ENCODE measurements around the gene ARHGAP33.

Gene ARHGAP33

GRCh38 chr19:35739275-35740107, 35.9 kb upstream of the ARHGAP33 start:
- Histone ChIP-seq H3K4me2 (peak overlapping the region; percentile 33; the same call in 1 of the 2 replicates), H3K4me1 (ENCODE audit: low read depth, poor library complexity, severe bottlenecking) (peaks cover 41% of the 10 kb centered on the region), H3K27me3 (ENCODE audit: insufficient read depth, low read depth) (no peaks in the 10 kb centered on the region), H3K4me3 (IDR thresholded peaks at IDR 0.05; ENCODE audit: insufficient read depth, low read depth, low read length) (no peak overlapping the region), H3K9ac (no peak overlapping the region), H3K36me3 (ENCODE audit: insufficient read depth) (no peaks in the 10 kb centered on the region), H2AFZ (ENCODE audit: low read depth) (peak overlapping the region; percentile 74; the same call in 1 of the 2 replicates), H3K79me2 (ENCODE audit: insufficient read depth, low read depth) (no peaks in the 10 kb centered on the region), H3K27ac (no peak overlapping the region), H4K20me1 (ENCODE audit: insufficient read depth) (no peaks in the 10 kb centered on the region)
- no peak for TF ChIP-seq CTCF (conservative IDR thresholded peaks at IDR 0.05; ENCODE audit: low read depth, low read length)

- peak overlapping the region; percentile 28; the same call in 1 of the 2 replicates for H3K9ac ChIP-seq
- no peaks in the 10 kb centered on the region for H3K27me3 ChIP-seq (ENCODE audit: insufficient read depth, low read depth)
- no peak overlapping the region for H3K27ac ChIP-seq
- H3K4me2 ChIP-seq = peak overlapping the region; percentile 33; the same call in 1 of the 2 replicates
- H3K79me2 ChIP-seq (ENCODE audit: insufficient read depth, low read depth) = no peaks in the 10 kb centered on the region
- peaks cover 41% of the 10 kb centered on the region for H3K4me1 ChIP-seq (ENCODE audit: low read depth, poor library complexity, severe bottlenecking)
- H3K36me3 ChIP-seq (ENCODE audit: insufficient read depth) = no peaks in the 10 kb centered on the region
- H4K20me1 ChIP-seq (ENCODE audit: insufficient read depth) = no peaks in the 10 kb centered on the region
- H3K4me3 ChIP-seq (IDR thresholded peaks at IDR 0.05; ENCODE audit: insufficient read depth, low read depth, low read length) = no peak overlapping the region
- no peak for TF ChIP-seq CTCF (conservative IDR thresholded peaks at IDR 0.05; ENCODE audit: low read depth, low read length)
- peak overlapping the region; percentile 74; the same call in 1 of the 2 replicates for H2AFZ ChIP-seq (ENCODE audit: low read depth)
Observed at GRCh38 chr19:35740108-35740422, 35.3 kb upstream of the ARHGAP33 start.

- H3K4me2 ChIP-seq = peak overlapping the region; percentile 66
- H2AFZ ChIP-seq (ENCODE audit: low read depth) = peak overlapping the region; percentile 74
- no peak overlapping the region for H3K4me3 ChIP-seq (IDR thresholded peaks at IDR 0.05; ENCODE audit: insufficient read depth, low read depth, low read length)
- H3K4me1 ChIP-seq (ENCODE audit: low read depth, poor library complexity, severe bottlenecking) = peaks cover 41% of the 10 kb centered on the region
- H3K27me3 ChIP-seq (ENCODE audit: insufficient read depth, low read depth) = no peaks in the 10 kb centered on the region
- no peaks in the 10 kb centered on the region for H3K79me2 ChIP-seq (ENCODE audit: insufficient read depth, low read depth)
- peak overlapping the region; percentile 74 for H3K27ac ChIP-seq
- H4K20me1 ChIP-seq (ENCODE audit: insufficient read depth) = no peaks in the 10 kb centered on the region
- no peak; the same call in 1 of the 2 replicates for TF ChIP-seq CTCF (conservative IDR thresholded peaks at IDR 0.05; ENCODE audit: low read depth, low read length)
- H3K9ac ChIP-seq = peak overlapping the region; percentile 41; the same call in 1 of the 2 replicates
- no peaks in the 10 kb centered on the region for H3K36me3 ChIP-seq (ENCODE audit: insufficient read depth)
Observed at GRCh38 chr19:35740423-35741202, 34.8 kb upstream of the ARHGAP33 start.

- TF ChIP-seq CTCF (conservative IDR thresholded peaks at IDR 0.05; ENCODE audit: low read depth, low read length) = peak; percentile 30; the same call in 1 of the 2 replicates
- no peaks in the 10 kb centered on the region; the same call in 1 of the 2 replicates for H3K79me2 ChIP-seq (ENCODE audit: insufficient read depth, low read depth)
- H3K4me2 ChIP-seq = peak overlapping the region; percentile 66
- no peaks in the 10 kb centered on the region for H4K20me1 ChIP-seq (ENCODE audit: insufficient read depth)
- peak overlapping the region; percentile 74 for H2AFZ ChIP-seq (ENCODE audit: low read depth)
- no peak overlapping the region for H3K4me3 ChIP-seq (IDR thresholded peaks at IDR 0.05; ENCODE audit: insufficient read depth, low read depth, low read length)
- no peaks in the 10 kb centered on the region for H3K27me3 ChIP-seq (ENCODE audit: insufficient read depth, low read depth)
- H3K4me1 ChIP-seq (ENCODE audit: low read depth, poor library complexity, severe bottlenecking) = peaks cover 43% of the 10 kb centered on the region
- H3K27ac ChIP-seq = peak overlapping the region; percentile 74
- no peaks in the 10 kb centered on the region for H3K36me3 ChIP-seq (ENCODE audit: insufficient read depth)
- peak overlapping the region; percentile 41; the same call in 1 of the 2 replicates for H3K9ac ChIP-seq
Observed at GRCh38 chr19:35741203-35741515, 34.2 kb upstream of the ARHGAP33 start.

Data from KMS-11 (cell line).